Parathyroid adenoma (tissue), 2 donors: Measurements from ENCODE around the gene SNX33.
"Not testable (repeated sequence)": the region's sequence is repeated elsewhere in the genome, so short reads cannot be mapped to it uniquely, and the experiment has no call there.

ENCODE experiments used
- H2AFZ ChIP-seq: fragments of 300-600 bp; sonication (generic); one replicate; pipeline ENCODE4 v1.7.0; 2017; ENCODE audit warnings: antibody characterized with exemption, mild to moderate bottlenecking
- H3K27ac ChIP-seq: fragments of 300-600 bp; sonication (generic); one replicate; pipeline ENCODE4 v1.7.0; 2017
- H3K27me3 ChIP-seq: fragments of 300-600 bp; sonication (generic); one replicate; pipeline ENCODE4 v1.7.0; 2017; ENCODE audit warnings: low read length; ENCODE audit not compliant: control insufficient read depth, insufficient read depth
- H3K36me3 ChIP-seq: fragments of 300-600 bp; sonication (generic); one replicate; pipeline ENCODE4 v1.7.0; 2017; ENCODE audit warnings: low read length; ENCODE audit not compliant: control insufficient read depth, insufficient read depth
- H3K4me1 ChIP-seq: fragments of 300-600 bp; sonication (generic); one replicate; pipeline ENCODE4 v1.7.0; 2017; ENCODE audit warnings: control low read depth
- H3K4me2 ChIP-seq: fragments of 300-600 bp; sonication (generic); one replicate; pipeline ENCODE4 v1.7.0; 2017; ENCODE audit warnings: low read length
- H3K4me3 ChIP-seq: fragments of 300-600 bp; sonication (generic); one replicate; pipeline ENCODE4 v1.7.0; 2017; ENCODE audit warnings: low read depth, low read length
- H3K79me2 ChIP-seq: fragments of 300-600 bp; sonication (generic); one replicate; pipeline ENCODE4 v1.7.0; 2017; ENCODE audit warnings: control low read depth
- H3K9ac ChIP-seq: fragments of 300-600 bp; sonication (generic); one replicate; pipeline ENCODE4 v1.7.0; 2017; ENCODE audit warnings: mild to moderate bottlenecking
- H3K9me3 ChIP-seq: fragments of 300-600 bp; sonication (generic); one replicate; pipeline ENCODE4 v1.7.0; 2017; ENCODE audit warnings: low read length; ENCODE audit not compliant: control insufficient read depth
- TF ChIP-seq, protein P1 (sequence below): fragments of 300-600 bp; sonication (generic); IDR thresholded peaks from one replicate; pipeline ENCODE4 v1.7.0; 2017; ENCODE audit warnings: antibody characterized with exemption, mild to moderate bottlenecking
- donor health status: primary hyperparathyroidism.

Gene SNX33

DNA sequence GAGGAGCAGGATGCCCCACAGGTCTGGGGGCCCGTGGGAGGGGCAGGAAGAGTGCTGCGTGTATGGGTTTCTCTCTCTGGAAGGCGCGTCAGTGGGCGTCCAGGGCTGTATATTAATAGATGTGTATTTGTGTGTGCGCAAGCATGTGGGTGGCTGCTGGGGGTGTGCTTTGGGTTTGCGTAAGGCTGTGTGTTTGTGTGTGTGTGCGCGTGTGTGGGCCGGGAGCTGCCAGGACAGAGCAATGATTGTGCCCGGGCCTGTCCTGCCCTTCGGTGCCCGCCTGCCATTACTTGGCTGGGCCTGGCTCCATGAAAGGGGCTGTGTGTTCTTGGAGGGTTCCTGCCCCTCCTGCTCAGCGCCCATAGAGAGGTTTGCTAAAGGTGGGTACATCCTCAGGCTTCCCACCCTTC is 48.6 kb downstream of the SNX33 start:
- Histone ChIP-seq H3K9ac (no peak overlapping the region), H3K79me2 (no peaks in the 10 kb centered on the region), H3K27ac (no peak overlapping the region), H3K4me3 (no peak overlapping the region), H3K4me1 (no peaks in the 10 kb centered on the region), H3K9me3 (no peaks in the 10 kb centered on the region), H3K36me3 (no peaks in the 10 kb centered on the region), H2AFZ (no peak overlapping the region), H3K4me2 (no peak overlapping the region), H3K27me3 (no peaks in the 10 kb centered on the region)
- TF ChIP-seq, protein P1, sequence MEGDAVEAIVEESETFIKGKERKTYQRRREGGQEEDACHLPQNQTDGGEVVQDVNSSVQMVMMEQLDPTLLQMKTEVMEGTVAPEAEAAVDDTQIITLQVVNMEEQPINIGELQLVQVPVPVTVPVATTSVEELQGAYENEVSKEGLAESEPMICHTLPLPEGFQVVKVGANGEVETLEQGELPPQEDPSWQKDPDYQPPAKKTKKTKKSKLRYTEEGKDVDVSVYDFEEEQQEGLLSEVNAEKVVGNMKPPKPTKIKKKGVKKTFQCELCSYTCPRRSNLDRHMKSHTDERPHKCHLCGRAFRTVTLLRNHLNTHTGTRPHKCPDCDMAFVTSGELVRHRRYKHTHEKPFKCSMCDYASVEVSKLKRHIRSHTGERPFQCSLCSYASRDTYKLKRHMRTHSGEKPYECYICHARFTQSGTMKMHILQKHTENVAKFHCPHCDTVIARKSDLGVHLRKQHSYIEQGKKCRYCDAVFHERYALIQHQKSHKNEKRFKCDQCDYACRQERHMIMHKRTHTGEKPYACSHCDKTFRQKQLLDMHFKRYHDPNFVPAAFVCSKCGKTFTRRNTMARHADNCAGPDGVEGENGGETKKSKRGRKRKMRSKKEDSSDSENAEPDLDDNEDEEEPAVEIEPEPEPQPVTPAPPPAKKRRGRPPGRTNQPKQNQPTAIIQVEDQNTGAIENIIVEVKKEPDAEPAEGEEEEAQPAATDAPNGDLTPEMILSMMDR: no peak

DNA sequence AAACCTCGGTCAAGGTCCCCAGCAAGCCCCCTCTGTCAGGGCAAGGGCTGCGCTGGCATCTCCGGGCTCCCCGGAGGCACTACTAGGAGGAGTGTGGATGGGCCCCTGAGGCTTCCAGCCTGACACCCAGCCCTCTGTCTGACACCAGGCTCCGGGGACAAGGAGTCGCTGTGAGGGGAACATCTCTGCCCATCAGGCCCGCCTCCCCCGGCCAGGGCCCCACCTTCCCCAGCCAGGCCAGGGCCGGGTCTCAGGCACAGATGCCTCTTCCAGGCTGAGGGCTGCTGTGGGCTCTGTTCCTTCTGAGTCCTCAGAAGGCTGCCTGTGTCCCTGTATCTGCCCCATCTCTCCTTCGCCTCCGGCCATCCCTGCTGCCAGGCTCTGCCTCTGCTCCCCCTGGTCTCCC is 49.1 kb downstream of the SNX33 start:
- no peaks in the 10 kb centered on the region for H3K9me3 ChIP-seq
- no peaks in the 10 kb centered on the region for H3K36me3 ChIP-seq
- TF ChIP-seq, protein P1: no peak
- no peaks in the 10 kb centered on the region for H3K79me2 ChIP-seq
- no peak overlapping the region for H3K4me2 ChIP-seq
- H3K4me1 ChIP-seq: no peaks in the 10 kb centered on the region
- H3K27me3 ChIP-seq: no peaks in the 10 kb centered on the region
- H2AFZ ChIP-seq: no peak overlapping the region
- H3K9ac ChIP-seq: no peak overlapping the region
- no peak overlapping the region for H3K27ac ChIP-seq
- no peak overlapping the region for H3K4me3 ChIP-seq

DNA sequence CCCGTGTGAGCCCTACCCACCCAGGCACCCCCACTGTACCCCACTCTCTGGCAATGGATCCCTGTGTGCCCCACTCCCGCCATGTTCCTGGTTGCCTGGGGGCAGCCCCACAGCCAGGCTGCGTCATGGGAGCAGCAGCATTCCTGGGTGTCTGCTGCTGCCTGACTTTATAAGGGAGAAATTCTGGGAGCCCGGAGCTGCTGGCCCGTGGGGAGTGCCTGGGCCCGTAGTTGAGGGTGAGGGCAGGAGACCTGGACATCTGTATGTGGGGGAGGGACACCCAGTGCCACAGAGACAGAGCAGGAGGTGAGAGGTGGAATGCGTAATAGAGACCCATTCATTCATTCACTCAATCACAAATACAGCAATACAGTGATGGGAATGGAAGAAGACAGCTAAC is 49.8 kb downstream of the SNX33 start:
- H3K27me3 ChIP-seq: no peaks in the 10 kb centered on the region
- H3K36me3 ChIP-seq: no peaks in the 10 kb centered on the region
- no peaks in the 10 kb centered on the region for H3K4me1 ChIP-seq
- H3K4me3 ChIP-seq: no peak overlapping the region
- H3K4me2 ChIP-seq: no peak overlapping the region
- no peak overlapping the region for H3K9ac ChIP-seq
- TF ChIP-seq, protein P1: no peak
- H3K79me2 ChIP-seq: no peaks in the 10 kb centered on the region
- no peak overlapping the region for H2AFZ ChIP-seq
- no peak overlapping the region for H3K27ac ChIP-seq
- H3K9me3 ChIP-seq: no peaks in the 10 kb centered on the region

DNA sequence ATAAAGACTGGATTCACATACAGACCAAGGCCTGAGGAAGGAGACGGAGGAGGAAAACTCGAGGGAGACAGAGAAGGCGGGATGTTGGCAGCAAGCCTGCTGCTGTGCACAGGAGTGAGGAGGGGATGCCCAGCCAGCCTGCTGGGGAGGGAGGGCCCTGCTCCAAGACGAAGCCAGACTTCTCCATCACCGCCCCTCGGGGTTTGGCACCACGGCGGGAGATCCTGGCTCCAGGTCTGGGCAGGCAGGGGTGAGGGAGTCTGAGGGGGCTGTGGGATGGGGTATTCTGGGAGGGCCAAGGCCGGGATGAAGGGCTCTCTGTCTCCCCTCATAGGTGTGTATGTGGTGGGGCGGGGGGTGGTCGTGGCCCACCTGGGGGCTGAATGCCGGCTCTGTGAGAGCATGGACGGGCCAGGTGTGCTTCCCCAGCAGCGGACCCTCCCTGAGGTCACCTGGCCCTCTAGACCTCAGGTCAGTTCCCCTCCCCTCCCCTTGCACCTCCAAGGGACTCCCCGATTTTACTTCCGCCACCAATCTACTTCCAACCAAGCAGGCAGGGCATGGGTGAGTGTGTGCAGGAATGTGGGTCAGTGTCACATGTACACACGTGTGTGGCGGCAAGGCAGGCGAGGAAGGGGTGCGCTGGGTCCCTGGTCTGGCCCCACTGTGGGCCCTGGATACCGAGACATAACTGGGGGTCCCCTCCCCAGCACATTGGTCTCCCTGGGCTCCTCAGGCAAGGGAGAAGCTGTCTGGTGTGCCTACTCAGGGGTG is 50.4 kb downstream of the SNX33 start:
- H3K9ac ChIP-seq, H3K27me3 ChIP-seq, H3K4me3 ChIP-seq, H3K79me2 ChIP-seq, H2AFZ ChIP-seq, H3K4me2 ChIP-seq, H3K36me3 ChIP-seq, H3K27ac ChIP-seq, H3K9me3 ChIP-seq, H3K4me1 ChIP-seq: not testable (repeated sequence)

DNA sequence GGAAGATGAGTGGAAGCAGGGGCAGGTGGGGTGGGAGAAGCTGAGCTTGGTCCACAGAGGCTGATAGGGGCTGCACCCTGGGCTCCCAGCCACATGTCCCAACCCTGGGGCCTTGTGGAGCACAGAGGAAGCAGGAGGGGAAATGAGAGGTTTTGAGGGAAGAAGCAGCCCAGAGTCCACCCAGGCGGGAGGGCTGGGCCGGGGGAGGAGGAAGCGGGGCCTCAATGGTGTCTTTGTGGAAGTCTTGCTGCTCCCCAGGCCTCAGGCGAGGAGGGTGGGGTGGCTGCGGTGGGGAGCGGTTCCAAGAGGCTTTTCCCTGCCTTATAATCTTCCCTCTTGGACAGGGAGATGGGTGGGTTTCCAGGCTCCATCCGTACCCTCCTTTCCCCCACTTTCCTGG is 51.8 kb downstream of the SNX33 start:
- H3K9ac ChIP-seq, H3K27me3 ChIP-seq, H3K4me3 ChIP-seq, H3K79me2 ChIP-seq, H3K4me2 ChIP-seq, H3K36me3 ChIP-seq, H2AFZ ChIP-seq, H3K9me3 ChIP-seq, H3K4me1 ChIP-seq, H3K27ac ChIP-seq: not testable (repeated sequence)

DNA sequence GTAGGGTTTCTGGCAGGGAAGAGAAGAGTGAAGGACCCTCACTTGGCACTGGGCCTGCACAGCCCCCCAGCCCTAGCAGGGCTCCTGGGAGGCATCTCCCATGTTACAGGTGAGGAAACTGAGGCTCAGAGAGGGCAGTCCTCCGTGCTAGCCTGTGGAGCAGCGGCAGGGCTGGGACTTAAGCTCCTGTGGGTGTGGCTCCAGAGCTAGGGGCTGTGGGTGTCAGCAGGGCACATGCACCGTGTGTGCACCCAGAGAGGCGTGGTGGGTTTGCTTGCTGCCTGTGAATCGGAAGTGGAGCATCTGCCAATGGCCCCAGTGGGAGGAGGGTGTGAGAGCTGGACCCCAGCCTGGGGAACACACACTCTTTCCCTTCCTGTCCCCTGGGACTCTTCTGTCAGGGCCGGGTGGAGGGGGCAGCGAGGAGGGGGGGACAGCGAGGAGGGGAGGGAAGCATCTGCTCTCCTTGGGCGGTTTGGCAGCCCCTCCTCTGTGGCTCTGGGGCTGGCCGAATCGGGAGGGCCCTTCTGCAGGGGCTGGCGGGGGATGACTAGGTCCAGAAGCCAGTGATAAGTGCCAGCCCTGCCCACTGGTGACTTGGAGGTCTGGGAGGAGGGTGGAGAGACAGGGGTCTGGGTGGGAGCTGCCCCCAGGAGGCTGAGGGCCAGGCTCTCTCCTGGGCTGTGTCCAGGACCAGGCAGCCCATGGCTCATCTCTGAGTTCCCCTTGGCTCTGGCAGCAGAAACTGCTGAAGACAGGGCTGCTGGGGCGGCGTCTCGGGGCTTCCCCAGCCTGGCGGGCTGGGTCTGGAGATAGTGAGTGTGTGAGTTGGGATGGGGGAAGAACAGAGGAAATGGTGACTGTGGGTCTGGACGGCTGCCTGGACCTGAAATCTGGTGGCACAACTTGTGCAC is 52.5 kb downstream of the SNX33 start:
- H3K27ac ChIP-seq, H3K36me3 ChIP-seq, H3K9ac ChIP-seq, H2AFZ ChIP-seq, H3K4me2 ChIP-seq, H3K27me3 ChIP-seq, H3K4me1 ChIP-seq, H3K4me3 ChIP-seq, H3K79me2 ChIP-seq, H3K9me3 ChIP-seq: not testable (repeated sequence)

DNA sequence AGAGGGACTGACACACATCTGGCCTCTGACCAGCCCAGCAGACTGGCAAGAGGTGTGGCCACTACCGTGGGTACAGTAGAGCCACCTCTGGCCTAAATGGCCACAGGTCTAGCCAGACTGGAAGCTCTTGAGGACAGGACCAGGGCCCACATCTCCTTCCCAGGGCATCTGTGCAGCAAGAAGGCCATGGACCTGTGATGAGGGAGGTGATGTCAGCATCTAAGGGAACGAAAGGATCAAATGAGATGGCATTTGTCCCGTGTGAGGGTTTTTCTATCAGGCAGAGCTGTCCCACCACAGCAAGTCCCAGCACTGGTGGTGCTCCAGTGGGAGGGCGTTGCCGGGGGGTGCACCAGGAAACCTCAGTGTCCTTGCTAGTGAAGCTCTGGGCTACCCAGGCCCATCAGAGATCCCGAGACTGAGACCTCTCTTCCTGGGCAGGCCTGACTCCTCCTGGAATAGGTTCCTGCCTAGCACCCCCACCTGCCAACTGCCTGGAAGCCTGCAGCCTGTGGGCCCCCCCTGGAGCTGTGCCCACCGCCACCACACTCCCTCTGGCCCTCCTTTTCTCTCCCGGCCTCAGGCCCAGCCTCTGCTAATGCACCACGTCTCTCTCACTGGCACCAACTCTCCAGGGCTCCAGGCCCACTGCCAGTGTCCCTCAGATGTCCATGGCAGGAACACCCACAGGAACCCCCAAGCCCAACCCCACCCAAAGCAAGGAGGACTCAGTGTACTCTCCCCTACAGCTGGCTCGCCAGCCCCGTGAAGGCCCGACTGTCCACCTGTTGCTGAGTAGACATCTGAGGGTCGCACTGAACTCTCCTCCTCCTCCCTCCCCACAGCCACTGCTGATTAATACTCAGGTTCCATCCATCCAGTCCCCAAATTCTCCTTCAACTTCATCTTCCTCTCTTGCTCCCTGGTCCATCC is 53.6 kb downstream of the SNX33 start:
- H3K9me3 ChIP-seq, H3K4me2 ChIP-seq, H3K27ac ChIP-seq, H3K4me3 ChIP-seq, H3K9ac ChIP-seq, H3K36me3 ChIP-seq, H3K4me1 ChIP-seq, H2AFZ ChIP-seq, H3K27me3 ChIP-seq, H3K79me2 ChIP-seq: not testable (repeated sequence)
